Left ventricle myocardium inferior (tissue), 1 donor: ENCODE data around the gene NTSR1. TPM values are rescaled to one million over a fixed set of nuclear protein-coding genes. Genes with fewer than 3 reads are reported as not detected.

Experiments used
- DNase-seq: peaks from one replicate; pipeline ENCODE4 v3.0.0-alpha.2; 2020
- H3K27ac ChIP-seq: fragments of 200-600 bp; replicated peaks from 2 replicates; pipeline ENCODE4 v1.8.0; 2021
- H3K27me3 ChIP-seq: fragments of 200-600 bp; 2 replicates; pipeline ENCODE4 v1.8.0; 2021; ENCODE audit warnings: low read depth
- H3K36me3 ChIP-seq: fragments of 200-600 bp; 2 replicates; pipeline ENCODE4 v1.8.0; 2021
- H3K4me1 ChIP-seq: fragments of 200-600 bp; 2 replicates; pipeline ENCODE4 v1.8.0; 2021
- H3K4me3 ChIP-seq: fragments of 200-600 bp; 2 replicates; pipeline ENCODE4 v1.8.0; 2021; ENCODE audit warnings: mild to moderate bottlenecking, moderate library complexity
- H3K9me3 ChIP-seq: fragments of 200-600 bp; replicated peaks from 2 replicates; pipeline ENCODE4 v1.8.0; 2021
- CTCF ChIP-seq: fragments of 200-600 bp; IDR thresholded peaks from 2 replicates; pipeline ENCODE4 v1.8.0; 2021; ENCODE audit warnings: antibody characterized with exemption, mild to moderate bottlenecking, borderline replicate concordance
- intact Hi-C: fragments of 100-400 bp; cut with micrococcal nuclease; formaldehyde crosslinking; loops from one replicate; pipeline ENCODE4 v1.11.0; 2022
- total RNA-seq: library from RNA; stranded (reverse); fragmentation: NEBNext Ultra II Directional; extraction: Animal tissue kit (Norgen Biotek cat#: 25700); gene quantifications from one replicate; pipeline ENCODE4 v1.2.1, GENCODE V29; 2021
- donor health status: DM: no; HTN: yes; CAD: no; lungs with severe emphysema.

Gene NTSR1
- total RNA-seq, 1 donor from 2014 or later: not detected

DNA sequence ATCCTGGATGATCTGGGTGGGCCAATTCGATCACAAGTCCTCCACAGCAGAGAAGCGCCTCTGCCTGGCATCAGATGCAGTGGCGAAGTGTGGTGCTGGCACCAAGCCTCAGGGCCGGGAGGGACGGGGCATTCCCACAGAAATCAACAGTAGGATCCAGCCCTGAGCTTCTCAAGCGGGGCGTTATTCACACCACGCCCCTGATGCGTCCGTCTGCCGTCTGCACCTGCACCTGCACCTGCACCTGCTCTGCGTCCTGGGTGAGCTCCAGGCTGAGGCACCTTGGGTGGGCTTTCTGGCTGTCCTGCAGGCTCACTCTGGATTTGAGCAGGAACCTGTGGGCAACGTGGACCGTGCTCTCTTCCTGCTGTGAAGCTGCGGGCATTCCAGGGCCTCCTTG is 13.8 kb upstream of the NTSR1 start:
- Histone ChIP-seq H3K9me3 (no peaks in the 10 kb centered on the region), H3K4me1 (no peaks in the 10 kb centered on the region), H3K4me3 (no peak overlapping the region), H3K27ac (no peak overlapping the region), H3K27me3 (peaks cover 52% of the 10 kb centered on the region), H3K36me3 (no peaks in the 10 kb centered on the region)
- DNase-seq: no peak
- intact Hi-C loops: loop anchor here (10.0 kb wide), 1 partner anchor 70 kb away; no protein-coding TSS in a partner anchor
- no peak for TF ChIP-seq CTCF

DNA sequence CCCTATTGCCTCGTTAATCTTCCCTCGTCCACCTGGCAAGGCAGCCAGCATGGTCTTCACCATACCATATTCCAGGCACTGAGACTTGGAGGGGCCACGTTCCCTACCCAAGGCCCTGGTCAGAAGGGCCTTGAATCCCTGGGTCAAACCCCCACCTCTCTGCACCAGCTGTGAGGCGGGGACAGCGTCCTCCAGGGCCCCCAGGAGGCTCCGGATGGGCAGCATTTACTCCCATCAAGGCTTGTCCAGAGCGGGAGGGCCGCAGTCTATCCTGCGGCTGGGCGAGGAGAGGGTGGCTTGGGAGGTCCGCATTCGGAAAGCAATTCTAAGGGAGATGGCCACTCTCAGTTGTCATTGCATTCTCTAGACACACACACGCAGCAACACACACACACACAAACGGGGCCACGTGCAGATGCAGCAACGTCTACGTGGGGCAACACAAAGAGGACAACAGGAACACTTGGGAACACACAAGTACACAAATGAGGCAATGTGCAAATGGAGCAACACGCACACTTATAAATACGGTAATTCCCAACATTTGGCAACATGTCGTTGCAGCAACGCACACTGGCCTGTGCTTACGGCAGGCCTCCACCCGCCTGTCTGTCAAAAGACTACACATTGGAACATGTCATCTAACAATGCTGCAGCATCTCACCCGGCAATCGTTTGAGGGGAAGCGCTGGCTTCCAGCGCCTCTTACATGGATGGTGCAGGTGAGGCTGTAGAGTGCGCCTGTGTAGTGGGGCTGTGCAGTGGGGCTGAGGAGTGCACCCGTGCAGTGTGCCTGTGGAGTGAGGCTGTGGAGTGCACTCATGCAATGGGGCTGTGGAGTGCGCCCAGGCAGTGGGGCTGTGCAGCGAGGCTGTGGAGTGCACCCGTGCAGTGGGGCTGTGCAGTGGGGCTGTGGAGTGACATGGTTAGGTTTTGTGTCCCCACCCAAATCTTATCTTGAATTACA is 12.9 kb upstream of the NTSR1 start:
- H3K4me1 ChIP-seq: no peaks in the 10 kb centered on the region
- H3K27me3 ChIP-seq: peaks cover 43% of the 10 kb centered on the region
- no peak overlapping the region for H3K27ac ChIP-seq
- TF ChIP-seq CTCF: no peak
- no peaks in the 10 kb centered on the region for H3K9me3 ChIP-seq
- H3K4me3 ChIP-seq: no peak overlapping the region
- no peaks in the 10 kb centered on the region for H3K36me3 ChIP-seq
- DNase-seq: no peak
- intact Hi-C loops: loop anchor here (10.0 kb wide), 1 partner anchor 69 kb away; no protein-coding TSS in a partner anchor

DNA sequence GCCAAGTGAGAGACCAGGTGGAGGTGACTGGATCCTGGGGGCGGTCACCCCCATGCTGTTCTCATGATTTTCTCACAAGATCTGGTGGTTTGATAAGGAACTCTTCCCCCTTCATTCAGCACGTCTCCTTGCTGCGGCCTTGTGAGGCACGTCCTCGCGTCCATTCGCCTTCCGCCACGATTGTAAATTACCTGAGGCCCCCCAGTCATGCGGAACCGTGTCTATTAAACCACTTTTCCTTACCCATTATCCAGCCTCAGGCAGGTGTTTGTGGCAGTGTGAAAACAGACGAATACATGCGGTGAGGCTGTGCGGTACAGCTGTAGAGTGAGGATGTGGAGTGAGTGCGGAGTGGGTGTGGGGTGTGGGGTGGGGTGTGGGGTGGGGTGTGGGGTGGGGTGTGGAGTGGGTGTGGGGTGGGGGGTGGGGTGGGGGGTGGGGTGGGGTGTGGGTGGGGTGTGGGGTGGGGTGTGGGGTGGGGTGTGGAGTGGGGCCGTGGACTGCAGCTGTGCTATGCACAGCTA is 12.1 kb upstream of the NTSR1 start:
- no peaks in the 10 kb centered on the region for H3K4me1 ChIP-seq
- no peaks in the 10 kb centered on the region for H3K36me3 ChIP-seq
- DNase-seq: no peak
- TF ChIP-seq CTCF: no peak
- intact Hi-C loops: loop anchor here (10.0 kb wide), 1 partner anchor 68 kb away; no protein-coding TSS in a partner anchor
- no peak overlapping the region for H3K27ac ChIP-seq
- H3K9me3 ChIP-seq: no peaks in the 10 kb centered on the region
- H3K4me3 ChIP-seq: no peak overlapping the region
- peaks cover 38% of the 10 kb centered on the region for H3K27me3 ChIP-seq

DNA sequence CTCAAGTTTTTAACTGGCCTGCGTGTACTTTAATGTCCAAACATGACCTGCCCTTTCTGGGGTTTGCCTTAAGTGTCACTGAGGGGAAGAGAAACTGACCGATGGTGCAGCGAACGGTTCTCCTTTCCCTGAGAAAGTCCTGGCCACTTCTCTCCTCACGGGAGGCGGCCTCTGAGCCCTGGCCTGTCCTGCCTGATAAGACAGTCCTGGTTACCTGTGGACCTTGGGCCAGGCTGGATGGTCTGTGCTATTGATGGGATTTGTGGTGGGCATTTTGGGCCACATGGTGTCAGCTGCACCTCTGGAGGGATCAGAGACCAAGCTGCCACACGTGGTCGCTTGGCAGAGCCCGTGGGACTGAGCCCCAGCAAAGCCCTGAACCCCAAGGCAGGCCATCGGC is 11.6 kb upstream of the NTSR1 start:
- H3K4me3 ChIP-seq: no peak overlapping the region
- H3K4me1 ChIP-seq: no peaks in the 10 kb centered on the region
- H3K27me3 ChIP-seq: peaks cover 33% of the 10 kb centered on the region
- TF ChIP-seq CTCF: no peak
- H3K27ac ChIP-seq: no peak overlapping the region
- intact Hi-C loops: loop anchor here (10.0 kb wide), 1 partner anchor 68 kb away; no protein-coding TSS in a partner anchor
- no peak for DNase-seq
- no peaks in the 10 kb centered on the region for H3K36me3 ChIP-seq
- no peaks in the 10 kb centered on the region for H3K9me3 ChIP-seq

- no peak overlapping the region for H3K4me3 ChIP-seq
- no peak for DNase-seq
- TF ChIP-seq CTCF: no peak
- H3K27ac ChIP-seq: no peak overlapping the region
- H3K27me3 ChIP-seq: peaks cover 30% of the 10 kb centered on the region
- no peaks in the 10 kb centered on the region for H3K4me1 ChIP-seq
- no peaks in the 10 kb centered on the region for H3K36me3 ChIP-seq
- intact Hi-C loops: loop anchor here (10.0 kb wide), 1 partner anchor 67 kb away; no protein-coding TSS in a partner anchor
- H3K9me3 ChIP-seq: no peaks in the 10 kb centered on the region
Observed at GRCh38 chr20:62697468-62697912, 11.1 kb upstream of the NTSR1 start.
